GM19351 (cell line): ENCODE results near the gene EN1.

ENCODE experiments used
- ATAC-seq: cut with Tn5 transposase; IDR thresholded peaks from one replicate; pipeline ENCODE4 v1.9.1; 2021; ENCODE audit warnings: mild to moderate bottlenecking, moderate library complexity; ENCODE audit not compliant: unreplicated experiment

EN1 gene

DNA sequence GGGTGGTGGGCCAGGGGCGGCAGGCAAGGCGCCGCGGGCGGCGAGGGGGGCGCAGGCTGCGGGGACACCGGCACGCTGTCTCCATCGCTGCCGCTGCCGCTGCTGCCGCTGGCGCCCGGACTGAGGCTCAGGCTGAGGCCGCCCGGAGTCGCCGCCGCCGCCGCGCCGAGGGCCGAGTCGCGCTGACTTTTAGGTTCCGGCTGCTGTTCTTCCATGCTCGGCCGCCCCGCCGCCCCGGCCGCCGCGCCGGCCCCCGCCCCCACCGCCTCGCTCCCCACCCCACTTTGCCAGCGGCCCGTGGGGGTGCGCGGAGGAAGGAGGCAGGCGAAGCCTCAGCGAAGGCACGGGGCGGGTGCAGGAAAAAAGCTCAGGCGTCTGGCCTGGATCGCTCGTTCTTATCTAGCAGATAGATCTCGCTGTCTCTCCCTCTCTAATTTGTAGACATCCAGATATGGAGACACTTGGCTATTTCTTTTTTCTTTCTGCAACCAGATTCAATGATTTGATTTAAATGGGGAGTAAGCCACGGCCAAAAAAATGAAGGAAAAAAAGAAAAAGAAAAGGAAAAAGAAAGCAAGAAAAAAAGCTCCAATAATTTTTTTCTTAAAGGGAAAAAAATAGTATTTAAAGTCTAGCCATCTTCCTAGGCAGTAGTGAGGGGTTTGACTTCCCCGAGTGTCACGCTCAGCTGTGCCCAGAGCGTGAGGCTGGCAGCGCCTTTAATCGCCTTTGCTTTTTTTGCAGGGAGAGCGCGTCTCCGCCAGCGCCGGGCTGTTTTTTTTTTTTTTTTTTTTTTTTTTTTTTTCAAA is at the start of gene EN1:
Gene EN1 (minus strand): TSS at position 696 of the 809 bp plus-strand sequence. CDS start 481 bp downstream, at position 215.
- no peak for ATAC-seq

DNA sequence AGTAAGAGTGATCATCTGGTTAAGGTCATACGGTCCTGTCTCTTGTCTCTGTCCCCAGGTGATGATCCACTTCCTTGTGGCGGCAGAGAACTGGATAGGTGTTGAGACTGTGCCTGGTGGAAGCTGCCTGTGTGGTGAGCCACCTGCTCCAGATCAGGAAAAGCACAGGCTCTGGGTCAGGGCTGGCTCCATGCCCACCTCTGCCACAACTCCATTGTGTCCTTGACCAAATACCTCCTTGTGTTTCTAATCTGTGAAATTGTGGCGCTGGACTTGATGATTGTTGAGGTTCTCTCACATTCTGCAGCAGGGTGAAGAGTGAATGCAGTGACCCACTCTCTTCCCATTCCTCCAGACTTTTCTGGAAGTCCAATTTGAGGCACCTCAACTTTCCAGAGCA is 45.7 kb upstream of the EN1 start:
- ATAC-seq: no peak

DNA sequence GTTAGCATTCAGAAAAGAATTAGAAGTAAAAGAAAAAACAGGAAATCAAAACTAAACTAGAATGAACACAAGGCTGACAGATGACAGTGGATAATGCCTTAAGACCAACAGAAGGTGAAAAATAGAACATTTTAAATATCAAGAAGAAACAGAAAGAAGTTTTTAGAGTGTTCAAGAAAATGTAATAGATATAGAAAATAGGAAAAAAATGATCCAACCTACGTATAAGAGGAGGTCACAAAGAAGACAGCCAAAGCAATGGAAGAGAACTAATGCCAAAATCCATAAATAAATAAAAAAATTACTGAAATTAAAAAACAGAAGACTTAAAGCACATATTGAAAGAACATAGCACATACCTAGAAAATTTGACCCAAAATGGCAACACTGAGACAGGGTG is 42.5 kb upstream of the EN1 start:
- ATAC-seq: no peak

DNA sequence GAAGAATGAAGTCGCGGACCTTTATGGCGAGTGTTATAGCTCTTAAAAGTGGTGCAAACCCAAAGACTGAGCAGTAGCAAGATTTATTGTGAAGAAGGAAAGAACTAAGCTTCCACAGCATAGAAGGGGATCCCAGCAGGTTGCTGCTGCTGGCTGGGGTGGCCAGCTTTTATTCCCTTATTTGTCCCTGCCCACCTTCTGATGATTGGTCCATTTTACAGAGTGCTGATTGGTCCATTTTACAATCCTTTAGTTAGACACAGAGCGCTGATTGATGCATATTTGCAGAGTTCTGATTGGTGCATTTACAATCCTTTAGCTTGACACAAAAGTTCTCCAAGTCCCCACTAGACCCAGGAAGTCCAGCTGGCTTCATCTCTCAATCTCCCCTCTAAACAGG is 36.3 kb upstream of the EN1 start:
- no peak for ATAC-seq

DNA sequence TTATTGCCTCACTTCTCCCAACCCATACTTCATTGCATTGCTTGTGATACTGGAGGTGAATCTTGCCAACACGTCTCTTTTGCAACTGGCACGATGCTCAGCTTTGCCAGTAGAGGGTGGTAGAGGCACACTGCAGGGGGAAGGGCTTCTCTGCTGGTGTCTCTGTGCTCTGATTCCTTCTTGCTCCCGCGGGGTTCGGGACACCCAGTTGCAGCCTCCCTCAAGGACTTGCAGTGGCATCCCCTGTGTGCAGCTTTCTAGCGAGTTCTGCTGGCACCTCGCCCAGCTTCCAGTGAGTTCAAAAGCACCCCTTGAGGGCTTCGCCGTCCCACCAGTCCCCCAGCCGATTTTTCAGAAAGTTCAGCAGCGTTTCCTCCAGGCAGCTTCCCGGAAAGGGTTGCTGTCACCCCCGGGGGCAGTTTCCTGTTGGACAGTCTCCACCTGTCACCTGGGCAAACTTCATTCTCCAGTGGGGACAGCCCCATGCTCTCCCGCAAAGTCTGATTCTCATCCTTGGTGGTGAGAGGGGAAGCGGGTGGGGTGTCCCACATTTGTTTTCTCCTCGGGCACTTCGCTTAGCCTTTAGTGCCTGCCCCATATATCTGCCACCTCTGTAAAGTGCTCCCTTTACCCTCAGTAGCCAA is 35.4 kb upstream of the EN1 start:
- ATAC-seq: peak; percentile 84

DNA sequence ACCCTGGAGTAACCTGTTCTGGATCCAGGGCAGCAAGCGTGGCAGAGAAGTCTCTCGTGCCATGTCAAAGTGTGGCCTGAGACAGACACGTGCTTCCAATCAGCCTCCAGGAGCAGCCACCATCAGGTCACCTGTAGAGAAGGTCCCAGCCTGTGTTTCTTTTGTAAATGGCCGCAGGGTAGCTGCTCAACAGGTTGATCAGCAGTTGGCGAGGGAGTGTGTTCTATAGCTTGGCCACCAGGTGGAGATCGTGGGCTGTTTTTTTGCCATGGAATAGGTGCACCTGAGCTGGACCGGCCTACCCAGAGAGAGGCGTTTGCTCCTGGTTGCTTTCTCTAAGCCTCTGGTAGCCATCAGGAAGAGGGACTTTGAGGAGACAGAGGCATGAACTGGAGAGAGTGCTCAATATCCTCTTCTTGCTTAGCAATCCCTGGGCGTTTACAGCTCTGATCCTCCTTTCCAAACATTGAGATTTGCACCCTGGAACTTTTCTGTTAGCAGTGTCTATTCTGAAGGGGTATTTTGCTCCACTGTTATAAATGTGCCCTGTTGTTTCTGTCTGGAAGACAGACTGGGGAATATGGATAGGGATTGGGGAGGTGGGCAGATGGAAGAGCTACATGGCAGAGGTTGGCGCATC is 34.2 kb upstream of the EN1 start:
- peak; percentile 92 for ATAC-seq

DNA sequence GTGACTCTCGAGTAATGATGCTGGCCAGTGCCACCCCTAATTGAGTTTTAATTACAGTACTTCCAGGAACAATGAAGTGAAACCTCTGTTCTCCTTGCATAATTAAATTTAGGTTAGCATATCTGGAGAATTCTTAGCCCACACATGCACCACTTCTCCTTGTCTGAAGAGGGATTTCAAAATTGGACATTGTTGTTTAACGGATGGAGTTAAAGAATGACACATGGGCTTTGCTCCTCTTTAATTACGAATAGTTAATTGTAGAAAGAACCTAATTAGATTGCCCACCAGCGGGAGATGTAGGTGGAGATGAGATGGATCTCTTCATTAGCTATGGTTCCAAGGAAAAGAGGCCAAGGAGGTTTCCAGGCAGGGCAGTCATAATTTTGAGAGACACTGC is 33.1 kb upstream of the EN1 start:
- ATAC-seq: no peak

DNA sequence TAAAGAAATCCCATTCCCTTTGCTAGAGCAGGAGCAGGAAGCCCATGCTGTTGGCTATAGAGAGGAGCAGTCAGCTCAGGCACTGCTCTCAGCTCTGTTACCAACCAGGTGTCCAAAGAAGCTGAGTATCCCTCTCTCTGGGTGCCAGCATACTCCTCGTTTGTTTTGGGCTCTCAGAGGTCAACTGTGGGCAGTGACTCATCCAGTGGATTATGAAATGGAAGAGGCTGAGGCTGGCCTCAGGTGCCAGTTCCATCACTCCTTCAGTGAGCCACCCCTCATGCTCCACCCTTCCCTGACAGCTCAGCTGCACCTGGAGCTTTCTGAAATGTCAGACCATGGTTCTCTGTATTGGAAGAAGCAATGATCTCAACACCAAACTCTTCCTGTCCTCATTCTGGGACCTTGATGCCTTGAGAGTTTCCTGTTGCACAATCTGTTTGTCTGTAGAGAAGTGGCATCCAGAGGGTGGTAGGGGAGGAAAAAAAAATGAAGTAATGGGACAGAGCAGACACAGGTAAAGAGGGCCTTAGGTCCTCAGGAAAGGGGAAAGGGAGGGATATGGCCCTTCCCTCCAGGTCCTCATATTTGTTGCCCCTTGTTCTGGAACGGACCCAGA is 31.2 kb upstream of the EN1 start:
- ATAC-seq: no peak

DNA sequence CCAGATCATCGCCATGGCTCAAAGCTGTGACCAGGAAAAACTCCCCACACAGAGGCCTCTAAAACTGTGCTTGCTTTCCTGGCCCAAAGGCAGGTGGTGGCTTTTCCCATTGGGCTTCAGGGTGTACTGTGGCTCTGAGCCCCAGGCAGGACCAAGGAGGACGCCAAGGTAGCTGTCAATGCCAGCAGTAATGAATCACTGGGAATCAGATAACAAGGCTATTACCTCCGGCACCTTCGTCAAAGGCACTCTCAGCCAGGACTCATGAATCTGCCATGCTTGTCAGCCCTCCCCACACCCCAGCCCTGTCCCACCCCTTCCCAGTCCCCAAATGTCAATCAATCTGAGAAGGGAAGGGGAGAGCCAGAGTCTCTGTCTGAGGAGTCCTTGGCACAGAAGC is 27.9 kb upstream of the EN1 start:
- no peak for ATAC-seq

DNA sequence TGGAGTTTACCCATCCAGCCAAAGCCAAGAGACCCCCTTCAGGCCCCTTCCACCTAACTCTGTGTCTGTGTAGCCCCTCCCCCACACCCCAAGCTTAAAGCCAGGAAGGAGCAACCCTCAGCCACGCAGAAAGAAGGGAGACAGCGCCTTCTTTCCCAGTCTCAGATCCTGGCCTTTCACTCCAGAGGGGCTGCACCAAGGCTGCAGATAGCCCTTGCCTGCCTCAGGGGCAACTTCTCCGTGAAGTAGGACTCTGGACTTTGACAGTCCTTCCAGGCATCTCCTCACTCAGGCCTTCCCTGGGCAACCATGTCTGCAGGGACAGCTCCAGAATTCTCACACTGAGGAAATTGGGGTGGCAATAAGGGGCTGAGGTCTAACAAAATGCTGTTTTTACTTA is 26.9 kb upstream of the EN1 start:
- no peak for ATAC-seq

DNA sequence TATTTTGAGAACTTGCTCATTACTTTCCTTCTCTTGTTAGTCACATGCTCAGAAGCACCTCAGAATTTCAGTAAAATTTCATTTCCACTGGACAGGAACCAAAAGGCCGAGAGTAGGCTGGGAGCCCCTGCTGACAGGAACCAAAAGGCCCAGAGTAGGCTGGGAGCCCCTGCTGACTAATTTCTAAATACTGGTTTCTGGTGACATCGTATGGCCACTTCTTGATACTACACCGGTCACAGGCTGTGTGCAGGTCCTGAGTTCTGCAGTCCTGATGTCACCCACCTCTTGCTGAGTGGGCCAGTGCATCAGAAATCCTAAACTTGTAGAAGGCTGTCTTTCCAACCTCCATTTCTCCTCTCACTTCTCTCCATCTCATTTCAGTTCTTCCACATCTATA is 17.7 kb upstream of the EN1 start:
- ATAC-seq: peak; percentile 98

DNA sequence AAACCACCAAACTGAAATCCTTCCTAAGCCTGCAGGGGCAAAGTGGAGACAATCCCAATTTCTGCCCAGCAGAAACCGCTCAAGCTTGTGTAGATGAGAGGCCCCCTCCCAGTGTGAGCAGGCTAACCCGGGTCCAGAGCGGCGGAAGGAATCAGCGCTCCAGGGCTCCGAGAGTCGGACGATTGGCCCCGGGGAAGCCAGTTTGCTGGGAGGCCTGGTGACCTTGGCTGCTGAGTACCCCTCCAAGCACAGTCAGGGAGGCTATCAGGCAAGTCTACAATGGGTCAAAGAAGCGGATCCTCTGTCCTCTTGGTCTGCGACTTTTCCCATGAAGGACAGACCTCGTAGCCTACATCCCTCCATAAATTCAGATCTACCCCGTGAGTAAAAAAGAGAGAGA is 16.8 kb upstream of the EN1 start:
- no peak for ATAC-seq

DNA sequence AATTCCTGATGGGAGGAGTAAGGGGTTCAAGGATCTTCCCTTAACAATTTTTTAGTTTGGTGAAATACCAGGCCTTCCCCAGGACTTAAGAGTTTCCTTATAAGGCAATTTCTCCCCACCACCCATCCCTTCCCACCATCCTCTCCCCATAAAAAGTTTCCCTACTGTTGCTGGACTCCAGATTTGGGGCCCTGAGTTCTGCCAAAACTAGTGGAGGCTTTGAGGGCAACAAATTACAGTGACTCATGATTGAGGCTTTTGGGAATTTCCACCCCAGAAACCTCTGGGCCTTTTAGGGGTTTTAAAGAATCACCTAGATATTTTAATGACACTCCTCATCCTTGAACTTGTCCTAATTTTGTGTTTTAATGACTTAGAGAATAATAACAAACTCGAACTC is 14.3 kb upstream of the EN1 start:
- no peak for ATAC-seq

DNA sequence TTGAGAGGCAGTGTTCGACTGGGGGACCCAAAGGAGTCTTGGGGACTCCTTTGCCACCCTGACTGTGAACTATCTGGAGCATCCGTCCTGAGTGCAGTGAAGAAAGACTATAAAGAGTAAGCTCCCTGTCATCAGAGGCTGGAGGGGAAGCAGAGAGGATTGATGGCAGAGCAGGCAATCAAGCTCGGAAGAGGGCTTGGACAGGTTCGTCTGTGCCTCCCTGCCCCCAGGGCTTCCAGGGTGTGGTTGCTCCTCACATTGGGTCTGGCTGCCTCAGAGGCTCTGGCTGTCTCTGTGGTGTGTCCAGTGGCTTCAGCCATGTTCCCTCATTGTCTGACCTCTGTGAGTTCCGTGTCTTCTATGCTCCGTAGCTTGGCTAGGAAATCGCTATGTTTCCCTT is 13.8 kb upstream of the EN1 start:
- no peak for ATAC-seq

DNA sequence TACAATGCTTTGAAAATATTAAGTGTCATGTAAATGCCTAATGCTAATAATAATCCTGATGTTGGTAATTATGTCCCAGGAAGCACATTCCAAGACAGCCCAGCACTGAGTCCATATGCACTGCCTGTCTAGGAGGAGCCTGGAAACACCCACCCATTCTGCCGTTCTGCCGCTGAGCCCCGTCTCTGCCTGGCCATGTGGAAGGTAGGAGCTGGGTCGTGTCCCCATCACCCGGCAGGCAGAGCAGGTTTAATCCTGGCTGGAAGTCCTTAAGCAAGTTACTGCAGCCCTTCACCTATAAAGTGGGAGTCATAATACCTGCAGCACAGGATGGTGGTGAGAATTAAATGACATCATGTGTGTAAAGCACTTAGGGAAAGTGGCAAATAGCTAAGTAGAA is 13.1 kb upstream of the EN1 start:
- ATAC-seq: no peak

DNA sequence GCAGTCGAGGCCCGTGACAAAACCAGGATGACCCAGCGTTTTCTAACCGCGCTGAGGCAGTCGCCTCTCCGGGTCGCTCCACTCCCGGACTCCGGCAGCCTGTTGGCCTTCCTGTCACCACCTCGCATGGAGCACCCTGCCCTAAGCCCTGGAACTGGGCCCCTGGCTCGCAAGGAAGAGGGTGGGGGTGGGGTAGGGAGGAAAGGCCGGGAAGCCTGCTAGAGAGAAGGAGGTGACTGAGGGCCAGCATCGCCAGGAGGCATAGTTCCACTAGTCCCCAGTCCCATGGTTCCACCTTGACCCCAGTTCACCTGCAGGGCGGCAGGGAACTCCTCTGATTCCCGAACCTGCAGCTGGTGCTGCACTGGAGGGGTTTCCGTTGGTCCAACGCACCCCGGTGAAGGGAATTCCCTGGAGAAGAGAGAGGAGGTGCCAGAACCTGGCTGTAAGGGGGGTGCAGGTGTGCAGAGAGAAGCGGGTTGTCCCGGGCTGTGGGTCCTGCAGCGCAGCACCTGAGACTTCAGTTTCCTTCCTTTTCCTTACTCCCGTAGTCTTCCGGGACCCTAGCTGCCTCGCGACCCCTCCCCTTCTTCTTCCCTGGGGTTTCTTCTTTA is 11.8 kb upstream of the EN1 start:
- no peak for ATAC-seq

DNA sequence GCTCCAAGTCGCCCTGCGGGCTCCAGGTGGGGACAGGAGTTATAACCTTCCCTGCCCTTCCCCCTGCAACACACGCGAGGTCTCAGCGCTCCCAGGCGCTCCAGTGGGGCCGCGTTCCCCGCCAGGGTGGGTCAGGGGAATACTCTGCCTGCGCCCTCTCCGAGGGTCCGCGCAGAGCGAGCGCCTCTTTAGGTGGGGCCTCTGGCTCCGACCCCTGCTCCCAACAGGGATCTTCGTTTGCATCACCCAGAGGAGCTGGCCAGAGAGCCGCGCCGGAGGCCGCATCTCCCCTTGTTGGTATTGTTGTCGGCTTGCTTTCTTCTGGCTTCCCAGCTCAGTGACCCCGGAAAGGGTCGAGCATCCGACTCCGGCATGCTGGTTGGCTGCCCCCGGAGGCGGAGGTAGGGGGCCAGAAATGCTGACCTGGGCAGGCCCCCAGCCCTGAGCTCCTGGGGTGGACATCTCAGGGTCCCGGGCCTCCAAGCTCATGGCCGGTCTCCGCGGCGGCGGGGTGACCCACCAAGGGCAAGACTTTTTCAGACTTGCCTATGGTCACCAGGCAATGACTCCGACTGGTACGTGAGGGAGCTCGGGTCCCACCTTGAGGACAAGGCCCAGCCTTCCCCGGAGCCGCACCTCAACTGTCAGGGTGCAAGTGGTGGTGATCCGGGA is 11.2 kb upstream of the EN1 start:
- no peak for ATAC-seq

DNA sequence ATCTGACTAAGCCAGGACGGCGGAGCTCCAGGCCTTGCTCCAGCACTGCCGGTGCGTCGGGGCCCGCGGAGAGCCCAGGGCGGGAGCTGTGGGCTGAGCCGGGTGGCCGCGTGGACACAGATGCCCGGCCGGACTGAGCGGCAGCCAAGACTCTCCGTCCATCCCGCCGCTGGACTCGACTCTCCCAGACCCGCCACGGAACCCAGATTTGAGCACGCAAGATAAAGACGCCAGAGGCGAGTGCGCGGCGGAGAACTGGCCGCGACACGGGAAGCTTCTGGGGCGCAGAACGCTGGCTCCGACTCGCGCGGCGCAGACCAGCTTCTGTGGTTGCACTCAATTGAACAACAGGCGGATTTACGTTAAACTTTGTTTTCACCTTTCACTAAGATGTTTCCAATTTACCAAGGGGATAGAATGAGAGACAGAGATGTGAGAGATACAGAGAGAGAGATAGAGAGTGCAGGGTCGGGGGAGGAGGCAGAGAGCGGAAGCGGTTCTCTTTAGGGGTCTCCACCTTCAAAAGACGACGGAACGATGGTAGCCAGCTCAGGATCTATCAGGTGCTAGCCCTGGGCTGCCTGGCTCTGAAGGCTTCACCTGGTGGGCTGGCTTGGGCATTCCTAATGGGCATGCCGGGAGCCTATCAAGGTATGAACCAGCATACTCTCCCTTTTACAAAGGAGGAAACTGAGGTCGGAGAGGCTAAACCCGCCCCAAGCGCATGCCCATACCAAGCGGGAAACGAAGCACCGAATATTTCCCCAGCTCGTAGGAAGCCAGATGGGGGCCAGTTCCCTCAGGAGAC is 10.4 kb upstream of the EN1 start:
- ATAC-seq: no peak

DNA sequence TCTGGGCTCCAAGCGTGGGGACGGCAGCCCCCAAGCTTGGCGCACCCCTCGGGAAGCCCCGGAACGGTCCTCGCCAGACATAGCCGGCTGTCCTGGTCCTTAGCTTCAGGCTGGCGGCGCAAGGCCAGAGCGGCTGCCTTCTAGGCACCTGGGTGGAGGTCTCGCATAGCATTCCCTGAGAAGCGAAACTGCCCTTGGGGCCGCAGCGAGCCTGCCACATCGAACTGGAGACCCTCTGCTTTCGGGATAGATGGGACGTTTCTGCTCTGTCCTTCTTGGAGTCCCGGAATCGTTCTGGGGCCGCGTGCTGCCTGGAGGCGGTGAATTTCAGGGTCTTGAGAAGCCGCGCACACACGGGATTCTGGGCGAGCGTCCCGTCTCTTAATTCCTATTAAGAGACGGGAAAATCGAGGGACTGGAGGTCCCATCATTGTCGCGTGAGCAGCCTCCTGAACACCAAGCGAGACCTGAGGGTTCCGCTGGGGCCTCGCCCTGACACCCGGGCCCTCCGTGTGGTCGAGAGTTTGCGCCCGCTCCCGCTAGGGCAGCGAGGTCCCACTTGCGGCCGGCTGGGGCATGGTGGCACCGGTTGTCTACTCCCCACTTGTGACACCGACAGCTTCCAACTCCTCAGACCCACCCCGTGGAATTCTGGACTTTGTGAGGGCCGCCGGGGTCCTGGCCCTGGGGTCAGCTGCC is 9.7 kb upstream of the EN1 start:
- no peak for ATAC-seq
